NCI-H128 (cell line): ENCODE data around the gene LRP11.
"Not testable (repeated sequence)": the region's sequence is repeated elsewhere in the genome, so short reads cannot be mapped to it uniquely, and the experiment has no call there.

Experiments used
- DNase-seq: peaks from one replicate; lab custom pipeline; 2025; ENCODE audit not compliant: unreplicated experiment; lab: John Stamatoyannopoulos, UW

Gene LRP11

DNA sequence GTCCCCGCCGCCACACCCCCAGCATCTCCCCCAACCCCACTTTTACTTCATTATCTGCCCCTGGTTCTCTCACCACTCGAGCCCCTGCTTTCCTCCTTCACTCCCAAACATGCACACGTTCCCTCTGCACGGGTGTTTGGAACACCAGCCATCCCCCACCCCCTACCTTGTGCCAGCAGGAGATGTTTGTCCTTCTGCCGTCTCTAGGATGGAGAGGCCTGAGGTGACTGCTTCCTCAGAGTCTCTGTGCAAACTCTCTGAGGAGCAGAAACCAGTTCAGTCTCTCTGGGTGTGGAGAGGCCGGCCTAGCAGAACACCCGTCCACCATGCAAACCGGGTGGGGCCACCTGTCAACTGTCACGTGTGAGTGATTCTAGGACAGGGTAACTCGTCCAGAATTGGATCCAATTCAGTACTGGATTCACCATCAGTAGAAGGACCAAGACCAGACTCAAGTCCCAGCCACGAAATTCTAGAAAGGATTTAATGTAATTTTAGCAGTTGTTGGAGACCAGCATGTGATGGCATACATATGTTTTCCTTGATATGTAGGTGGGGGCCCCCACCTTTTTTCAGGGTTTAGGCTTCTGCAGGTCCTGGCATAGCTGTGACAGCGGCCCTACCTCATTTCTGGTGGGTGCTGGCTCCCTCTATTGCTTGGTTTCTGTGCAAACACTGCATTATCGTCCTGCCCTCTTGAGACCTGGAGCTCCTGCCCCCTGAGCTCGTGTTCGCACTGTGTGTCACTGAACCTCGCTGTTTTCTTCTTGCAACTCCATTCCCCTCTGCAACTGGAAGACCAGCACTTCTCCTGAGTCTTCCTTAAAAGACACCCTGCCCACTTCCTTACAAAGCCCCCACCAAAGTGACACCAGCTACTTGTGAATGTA lies 33.9 kb upstream of the LRP11 start, which contains the start of gene RAET1E:
Gene RAET1E (minus strand): TSS at position 259 of the 890 bp plus-strand sequence. CDS start 7,212 bp downstream, outside the sequence.
- DNase-seq, result no peak

GRCh38 chr6:149897015-149897697 lies 33.0 kb upstream of the LRP11 start:
- DNase-seq, result no peak

DNA sequence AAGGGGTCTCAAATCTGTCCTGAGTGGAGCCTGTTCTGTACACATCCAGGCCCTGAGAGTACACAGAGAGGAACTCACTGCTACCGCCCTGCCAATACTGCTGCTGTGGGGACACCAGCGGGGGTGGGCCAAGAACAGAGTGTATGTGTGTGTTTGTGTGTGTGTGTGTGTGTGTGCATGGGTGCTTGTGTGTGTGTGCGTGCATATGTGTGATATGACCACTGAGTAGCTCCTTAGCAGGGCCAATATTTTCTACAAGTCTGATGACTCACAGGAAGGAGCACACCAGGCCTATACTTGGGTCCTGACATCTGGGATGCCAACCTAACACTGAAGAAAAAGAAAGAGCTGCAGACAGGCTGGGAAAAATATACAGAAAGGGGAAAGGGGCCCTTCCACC lies 32.3 kb upstream of the LRP11 start:
- DNase-seq, result no peak

GRCh38 chr6:149895833-149896271 lies 31.7 kb upstream of the LRP11 start:
- no peak for DNase-seq

DNA sequence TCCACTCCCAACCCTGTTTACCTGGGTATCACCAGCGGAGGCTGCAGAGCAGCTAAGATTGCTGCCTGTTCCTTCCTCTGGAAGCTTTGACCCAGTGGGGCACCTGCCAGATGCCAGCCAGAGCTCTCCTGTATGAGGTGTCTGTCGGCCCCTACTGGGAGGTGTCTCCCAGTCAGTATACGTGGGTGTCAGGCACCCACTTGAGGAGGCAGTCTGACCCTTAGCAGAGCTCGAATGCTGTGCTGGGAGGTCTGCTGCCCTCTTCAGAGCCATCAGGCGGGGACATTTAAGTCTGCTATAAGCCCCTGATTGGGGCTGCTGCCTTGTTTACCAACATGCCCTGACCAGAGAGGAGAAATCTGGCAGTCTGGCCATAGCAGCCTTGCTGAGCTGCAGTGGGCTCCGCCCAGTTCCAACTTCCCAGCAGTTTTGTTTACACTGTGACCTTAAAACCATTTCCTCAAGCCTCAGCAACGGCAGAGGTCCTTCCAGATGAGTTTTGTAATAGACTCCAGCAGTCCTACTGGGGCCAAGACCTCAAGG lies 31.0 kb upstream of the LRP11 start:
- DNase-seq, result no peak

GRCh38 chr6:149891864-149892263 lies 27.7 kb upstream of the LRP11 start:
- not testable (repeated sequence) for DNase-seq

- no peak for DNase-seq
Measured at GRCh38 chr6:149891259-149891658, 27.1 kb upstream of the LRP11 start.

DNA sequence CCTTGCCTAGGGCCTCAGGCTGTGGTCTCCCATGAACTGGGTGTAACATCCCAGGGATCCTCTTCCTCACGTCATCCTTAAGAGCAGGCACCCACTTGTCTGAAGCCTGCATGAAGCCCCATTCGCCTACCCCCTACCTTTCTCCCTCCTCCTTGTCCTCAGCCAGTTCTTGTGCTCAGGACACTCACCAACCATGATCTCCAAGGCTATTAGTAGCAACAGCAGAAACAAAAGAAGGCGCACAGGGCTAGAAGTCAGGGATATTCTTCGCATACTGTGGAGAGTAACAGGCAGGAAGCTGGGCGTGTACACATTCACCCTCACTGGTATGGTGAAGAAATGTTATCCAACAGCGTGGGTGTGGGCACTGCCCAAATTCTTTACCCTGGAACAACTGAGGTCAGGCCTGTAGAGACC lies 26.5 kb upstream of the LRP11 start:
- DNase-seq, result no peak

- no peak for DNase-seq
Measured at GRCh38 chr6:149889326-149889725, 25.2 kb upstream of the LRP11 start.

DNA sequence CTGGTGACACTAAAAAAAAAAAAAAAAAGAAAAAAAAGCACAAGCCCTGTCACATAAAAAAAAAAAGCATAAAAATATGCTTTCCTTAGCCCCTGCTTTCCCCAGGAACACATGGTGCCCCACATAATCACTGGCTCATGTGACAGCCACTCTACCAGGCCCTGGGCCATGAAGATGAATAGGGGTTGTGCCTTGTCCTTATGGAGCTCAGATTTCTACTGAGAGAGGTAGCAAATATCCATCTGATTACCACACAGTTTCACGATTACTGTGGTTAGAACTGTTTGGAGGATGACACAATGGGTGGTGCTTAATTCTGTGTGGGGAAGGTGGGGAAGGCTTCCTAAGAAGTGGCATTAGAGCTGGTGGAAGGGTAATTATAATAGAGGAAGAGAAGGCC lies 24.5 kb upstream of the LRP11 start:
- DNase-seq, result no peak

- DNase-seq, result no peak
Measured at GRCh38 chr6:149888093-149888492, 23.9 kb upstream of the LRP11 start.

- DNase-seq, result no peak
Measured at GRCh38 chr6:149887343-149887742, 23.2 kb upstream of the LRP11 start.

DNA sequence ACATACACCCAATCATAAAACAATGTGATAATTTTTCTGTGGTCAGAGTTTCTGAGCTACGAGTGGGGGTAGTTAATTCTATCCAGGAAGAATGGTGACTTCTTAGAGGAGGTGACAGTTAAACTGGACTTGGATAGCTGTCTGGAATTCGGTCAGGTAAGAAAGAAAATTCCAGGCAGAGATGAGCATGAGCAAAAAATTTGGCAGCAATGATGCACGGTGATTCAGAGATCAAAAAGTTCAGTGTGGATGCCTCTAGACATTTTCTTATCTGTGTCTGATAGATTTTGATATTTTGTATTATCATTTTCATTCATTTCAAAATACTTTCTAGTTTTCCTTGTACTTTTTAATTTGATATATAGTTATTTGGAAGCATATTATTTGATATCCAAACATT lies 21.7 kb upstream of the LRP11 start:
- no peak for DNase-seq

DNA sequence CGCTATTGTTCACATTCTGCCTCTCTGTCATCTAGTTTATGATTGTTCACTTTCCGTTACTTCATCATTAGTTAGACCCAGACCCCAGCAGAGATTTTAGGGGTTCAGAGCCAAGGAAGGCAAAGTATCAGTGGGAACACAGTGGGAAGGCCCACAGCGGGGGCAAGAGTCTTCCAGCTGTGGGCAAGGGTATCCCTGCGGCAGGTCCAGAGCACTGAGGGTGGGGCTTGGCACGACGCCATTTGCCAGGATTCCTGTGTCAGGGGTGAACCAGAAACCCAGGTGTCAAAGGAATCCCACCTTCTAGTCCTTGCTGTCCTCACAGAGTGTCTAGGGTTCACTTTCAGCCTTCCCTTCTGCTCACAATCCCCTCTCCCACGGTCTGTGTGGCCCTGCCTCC lies 20.5 kb upstream of the LRP11 start:
- no peak for DNase-seq

DNA sequence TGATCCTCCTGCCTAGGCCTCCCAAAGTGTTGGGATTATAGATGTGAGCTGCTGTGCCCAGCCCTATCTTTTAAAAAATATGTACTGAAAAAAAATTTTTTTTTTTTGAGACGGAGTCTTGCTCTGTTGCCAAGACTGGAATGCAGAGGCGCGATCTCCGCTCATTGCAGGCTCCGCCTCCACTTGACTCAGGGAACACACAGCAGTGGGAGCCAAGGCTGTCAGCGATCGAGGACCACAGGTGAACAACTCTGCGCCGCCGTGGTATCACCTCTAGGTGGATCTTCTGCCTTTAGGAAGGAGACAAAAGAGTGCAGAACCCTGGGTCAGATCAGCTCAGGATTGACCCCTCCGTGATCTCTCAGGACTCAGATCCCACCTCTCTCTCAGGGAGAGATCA lies 20.1 kb upstream of the LRP11 start:
- no peak for DNase-seq

- no peak for DNase-seq
Measured at GRCh38 chr6:149881860-149882259, 17.7 kb upstream of the LRP11 start.

DNA sequence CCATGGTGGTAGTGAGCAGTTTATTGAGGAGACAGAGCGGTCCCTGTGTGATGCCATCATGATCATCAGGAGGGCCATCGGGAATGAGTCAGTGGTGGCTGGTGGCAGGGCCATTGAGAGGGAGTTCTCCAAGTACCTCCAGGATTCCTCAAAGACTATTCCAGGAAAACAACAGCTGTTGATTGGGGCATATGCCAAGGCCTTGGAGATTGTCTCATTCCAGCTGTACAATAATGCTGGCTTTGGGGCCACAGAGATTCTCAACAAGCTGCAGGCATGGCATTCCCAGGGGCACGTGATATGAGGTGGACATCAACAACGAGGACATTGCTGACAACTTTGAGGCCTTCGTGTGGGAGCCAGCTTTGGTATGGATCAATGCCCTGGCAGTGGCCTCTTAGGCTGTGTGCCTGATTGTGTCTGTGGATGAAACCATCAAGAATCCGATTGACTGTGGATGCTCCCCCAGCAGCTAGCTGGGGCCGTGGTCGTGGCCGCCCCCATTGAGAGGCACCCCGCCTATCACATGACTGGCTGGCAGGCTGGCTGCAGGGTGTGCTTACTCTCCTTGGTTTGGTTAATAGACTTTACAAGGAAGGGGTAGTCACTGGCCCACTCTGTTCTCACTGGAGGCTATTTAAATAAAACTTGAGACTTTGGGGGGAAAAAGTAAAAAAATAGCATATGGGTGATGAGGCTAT lies 17.1 kb upstream of the LRP11 start:
- DNase-seq, result no peak

DNA sequence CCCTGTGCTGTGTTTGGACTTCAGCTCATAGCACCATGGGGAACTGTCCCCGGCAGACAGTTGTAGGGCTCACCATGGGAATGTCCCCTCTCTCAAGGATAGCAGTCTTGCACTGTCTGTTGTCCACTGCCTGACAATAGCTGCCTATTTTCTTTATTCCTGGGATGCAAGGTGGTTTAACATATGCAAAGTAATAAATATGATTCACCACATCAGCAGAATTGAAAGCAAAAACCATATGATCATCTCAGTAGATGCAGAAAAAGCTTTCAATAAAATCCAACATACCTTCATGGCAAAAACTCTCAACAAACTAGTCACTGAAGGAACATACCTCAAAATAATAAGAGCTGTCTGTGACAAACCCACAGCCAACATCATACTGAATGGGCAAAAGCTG lies 13.5 kb upstream of the LRP11 start:
- DNase-seq, result no peak

DNA sequence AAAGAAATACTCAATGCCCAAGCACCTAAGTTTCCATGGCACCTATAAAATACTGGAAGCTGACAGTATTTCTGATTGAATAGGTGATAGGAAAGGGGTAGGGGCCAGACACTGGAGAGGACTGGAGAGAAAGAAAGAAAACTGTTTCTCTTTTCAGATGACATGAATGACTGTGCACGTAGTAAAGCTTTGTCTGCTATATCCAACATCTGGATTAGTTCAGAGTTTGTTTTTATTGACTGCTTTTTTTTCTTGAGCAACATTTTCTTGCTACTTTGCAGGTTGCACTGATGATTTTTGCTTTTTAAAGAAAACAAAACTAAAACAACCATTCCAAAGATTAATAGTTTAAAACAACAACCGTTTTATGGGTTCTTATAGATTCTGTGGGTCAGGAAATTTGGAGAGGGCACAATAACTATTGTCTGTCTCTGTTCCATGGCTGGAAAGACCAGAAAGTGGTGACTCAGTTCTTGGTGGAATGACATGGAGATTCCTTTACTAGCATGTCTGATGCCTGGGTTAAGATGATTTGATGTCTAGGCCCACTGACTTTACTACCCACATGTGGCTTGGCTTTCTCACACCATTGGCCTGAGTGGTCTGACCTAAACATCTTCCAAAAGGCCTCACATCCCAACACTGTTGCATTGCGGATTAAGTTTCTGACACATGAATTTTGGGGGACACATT lies 12.2 kb upstream of the LRP11 start:
- no peak for DNase-seq

DNA sequence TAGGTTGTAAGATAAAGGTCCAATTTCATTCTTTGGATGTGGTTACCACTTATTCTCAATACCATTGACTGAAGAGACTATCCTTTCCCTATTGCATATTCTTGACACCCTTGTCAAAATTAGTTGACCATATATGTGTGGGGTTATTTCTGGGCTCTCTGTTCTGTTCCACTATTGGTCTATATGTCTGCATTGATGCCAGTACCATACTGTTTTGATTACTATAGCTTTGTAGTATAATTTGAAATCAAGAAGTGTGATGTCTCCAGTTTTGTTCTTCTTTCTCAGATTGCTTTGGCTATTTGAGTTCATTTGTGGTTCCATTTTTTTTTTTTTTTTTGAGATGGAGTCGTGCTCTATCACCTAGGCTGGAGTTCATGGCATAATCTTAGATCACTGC lies 8.1 kb upstream of the LRP11 start:
- DNase-seq, result no peak

DNA sequence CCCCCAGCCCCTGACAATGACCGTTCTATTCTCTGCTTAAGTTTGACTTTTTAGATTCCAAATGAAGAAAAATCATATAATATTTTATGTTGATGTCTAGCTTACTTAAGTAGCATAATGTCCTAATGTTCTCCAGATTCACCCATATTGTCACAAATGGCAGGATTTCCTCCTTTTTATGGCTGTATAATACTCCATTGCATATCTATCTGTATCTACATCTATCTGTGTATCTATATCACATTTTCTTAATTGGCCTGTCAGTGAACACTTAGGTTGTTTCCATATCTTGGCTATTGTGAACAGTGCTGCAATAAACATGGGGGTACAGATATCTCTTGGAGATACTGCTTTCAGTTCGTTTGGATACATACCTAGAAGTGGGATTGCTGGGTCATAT lies 7.0 kb upstream of the LRP11 start:
- DNase-seq, result no peak
